ENCODE data around the gene STARD13.
A peak's percentile ranks its signal among the peaks of the same experiment; 100 is the strongest.

Gene STARD13

DNA sequence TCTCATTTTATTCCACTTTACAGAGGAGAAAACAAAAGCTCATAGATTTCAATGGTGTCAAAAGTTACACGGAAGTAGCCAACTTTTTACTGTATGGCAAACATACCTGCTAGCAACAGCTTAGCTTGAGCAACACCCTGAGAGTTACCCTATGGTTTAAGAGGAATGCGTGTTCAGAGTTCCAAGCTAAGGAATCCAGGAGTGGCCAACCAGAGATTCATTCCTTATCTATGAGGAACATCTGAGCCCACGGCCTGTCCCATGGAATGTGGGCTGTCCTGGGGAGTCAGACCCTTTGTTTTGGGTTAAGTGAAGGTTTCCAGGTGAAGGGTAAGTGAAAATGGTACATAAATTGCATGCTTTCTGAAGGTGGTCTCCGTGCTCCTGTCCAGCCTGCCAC, 67.5 kb downstream of the STARD13 start:
- TF ChIP-seq, protein P1, sequence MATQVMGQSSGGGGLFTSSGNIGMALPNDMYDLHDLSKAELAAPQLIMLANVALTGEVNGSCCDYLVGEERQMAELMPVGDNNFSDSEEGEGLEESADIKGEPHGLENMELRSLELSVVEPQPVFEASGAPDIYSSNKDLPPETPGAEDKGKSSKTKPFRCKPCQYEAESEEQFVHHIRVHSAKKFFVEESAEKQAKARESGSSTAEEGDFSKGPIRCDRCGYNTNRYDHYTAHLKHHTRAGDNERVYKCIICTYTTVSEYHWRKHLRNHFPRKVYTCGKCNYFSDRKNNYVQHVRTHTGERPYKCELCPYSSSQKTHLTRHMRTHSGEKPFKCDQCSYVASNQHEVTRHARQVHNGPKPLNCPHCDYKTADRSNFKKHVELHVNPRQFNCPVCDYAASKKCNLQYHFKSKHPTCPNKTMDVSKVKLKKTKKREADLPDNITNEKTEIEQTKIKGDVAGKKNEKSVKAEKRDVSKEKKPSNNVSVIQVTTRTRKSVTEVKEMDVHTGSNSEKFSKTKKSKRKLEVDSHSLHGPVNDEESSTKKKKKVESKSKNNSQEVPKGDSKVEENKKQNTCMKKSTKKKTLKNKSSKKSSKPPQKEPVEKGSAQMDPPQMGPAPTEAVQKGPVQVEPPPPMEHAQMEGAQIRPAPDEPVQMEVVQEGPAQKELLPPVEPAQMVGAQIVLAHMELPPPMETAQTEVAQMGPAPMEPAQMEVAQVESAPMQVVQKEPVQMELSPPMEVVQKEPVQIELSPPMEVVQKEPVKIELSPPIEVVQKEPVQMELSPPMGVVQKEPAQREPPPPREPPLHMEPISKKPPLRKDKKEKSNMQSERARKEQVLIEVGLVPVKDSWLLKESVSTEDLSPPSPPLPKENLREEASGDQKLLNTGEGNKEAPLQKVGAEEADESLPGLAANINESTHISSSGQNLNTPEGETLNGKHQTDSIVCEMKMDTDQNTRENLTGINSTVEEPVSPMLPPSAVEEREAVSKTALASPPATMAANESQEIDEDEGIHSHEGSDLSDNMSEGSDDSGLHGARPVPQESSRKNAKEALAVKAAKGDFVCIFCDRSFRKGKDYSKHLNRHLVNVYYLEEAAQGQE (IDR thresholded peaks at IDR 0.05; ENCODE audit: low read depth): no peak
- TF ChIP-seq TEAD4 (IDR thresholded peaks at IDR 0.05): peak; percentile 65
- peak; percentile 46; the same call in 1 of the 2 replicates for TF ChIP-seq CEBPB (IDR thresholded peaks at IDR 0.05)

DNA sequence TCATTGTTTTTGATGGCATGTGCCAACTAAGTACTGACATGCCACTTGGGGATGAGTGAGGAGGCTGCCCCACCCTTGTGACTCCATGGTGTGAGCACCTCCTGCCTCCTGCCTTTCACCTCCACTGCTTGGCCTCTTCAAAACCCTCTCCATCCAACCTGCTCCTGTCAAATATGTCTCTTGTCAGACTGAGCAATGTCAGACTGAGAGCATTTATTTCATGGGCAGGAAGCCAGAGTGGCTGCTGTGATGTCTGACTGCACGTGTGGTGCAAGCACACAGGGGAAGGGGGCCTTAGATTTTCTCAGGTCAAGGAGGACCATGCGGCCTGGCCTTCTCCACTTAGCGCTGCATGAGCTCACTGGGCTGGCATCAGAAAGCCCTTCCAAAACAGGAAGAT, 68.3 kb downstream of the STARD13 start:
- TF ChIP-seq ZBTB7A (IDR thresholded peaks at IDR 0.05; ENCODE audit: low read depth) (no peak), YY1 (IDR thresholded peaks at IDR 0.05; ENCODE audit: low read depth) (no peak), RAD21 (IDR thresholded peaks at IDR 0.05; ENCODE audit: low read depth) (no peak), EP300 (IDR thresholded peaks at IDR 0.05; ENCODE audit: borderline replicate concordance) (no peak), CEBPB (IDR thresholded peaks at IDR 0.05) (no peak), EGR1 (IDR thresholded peaks at IDR 0.05) (no peak), TAF1 (IDR thresholded peaks at IDR 0.05; ENCODE audit: low read depth) (no peak), TEAD4 (IDR thresholded peaks at IDR 0.05) (no peak), CREB1 (IDR thresholded peaks at IDR 0.05; ENCODE audit: low read depth) (no peak), NFIC (IDR thresholded peaks at IDR 0.05) (no peak), FOXM1 (IDR thresholded peaks at IDR 0.05; ENCODE audit: borderline replicate concordance, low read depth) (no peak), TCF12 (IDR thresholded peaks at IDR 0.05; ENCODE audit: low read depth) (no peak)
- TF ChIP-seq, protein P2, sequence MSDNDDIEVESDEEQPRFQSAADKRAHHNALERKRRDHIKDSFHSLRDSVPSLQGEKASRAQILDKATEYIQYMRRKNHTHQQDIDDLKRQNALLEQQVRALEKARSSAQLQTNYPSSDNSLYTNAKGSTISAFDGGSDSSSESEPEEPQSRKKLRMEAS (IDR thresholded peaks at IDR 0.05): no peak
- TF ChIP-seq, protein P1 (IDR thresholded peaks at IDR 0.05; ENCODE audit: low read depth): no peak
- TF ChIP-seq, protein P3, sequence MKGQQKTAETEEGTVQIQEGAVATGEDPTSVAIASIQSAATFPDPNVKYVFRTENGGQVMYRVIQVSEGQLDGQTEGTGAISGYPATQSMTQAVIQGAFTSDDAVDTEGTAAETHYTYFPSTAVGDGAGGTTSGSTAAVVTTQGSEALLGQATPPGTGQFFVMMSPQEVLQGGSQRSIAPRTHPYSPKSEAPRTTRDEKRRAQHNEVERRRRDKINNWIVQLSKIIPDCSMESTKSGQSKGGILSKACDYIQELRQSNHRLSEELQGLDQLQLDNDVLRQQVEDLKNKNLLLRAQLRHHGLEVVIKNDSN (IDR thresholded peaks at IDR 0.05): no peak

DNA sequence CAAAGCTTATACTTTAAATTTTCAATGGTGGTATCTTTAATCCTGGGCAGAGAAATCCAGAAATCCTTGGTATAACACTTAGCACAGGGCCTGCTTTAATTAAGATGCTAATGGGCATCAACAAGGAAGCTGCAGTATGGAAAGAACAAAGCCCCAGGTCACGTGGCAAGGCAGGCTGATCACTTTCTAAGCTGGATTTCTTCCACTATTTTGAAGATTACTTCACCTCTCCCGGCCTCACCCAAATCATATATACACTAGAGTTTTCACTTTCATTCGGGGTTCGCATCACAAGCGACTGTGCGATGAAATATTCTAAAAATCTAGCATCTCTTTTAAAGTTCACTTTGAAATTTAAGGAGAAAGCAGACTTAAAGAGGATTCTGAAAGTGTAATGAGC, 71.8 kb downstream of the STARD13 start:
- TF ChIP-seq TAF1 (IDR thresholded peaks at IDR 0.05; ENCODE audit: low read depth): no peak
- TF ChIP-seq, protein P3 (IDR thresholded peaks at IDR 0.05): 0 out of 2 replicates have a peak, but pooled peaks have one; percentile 35

DNA sequence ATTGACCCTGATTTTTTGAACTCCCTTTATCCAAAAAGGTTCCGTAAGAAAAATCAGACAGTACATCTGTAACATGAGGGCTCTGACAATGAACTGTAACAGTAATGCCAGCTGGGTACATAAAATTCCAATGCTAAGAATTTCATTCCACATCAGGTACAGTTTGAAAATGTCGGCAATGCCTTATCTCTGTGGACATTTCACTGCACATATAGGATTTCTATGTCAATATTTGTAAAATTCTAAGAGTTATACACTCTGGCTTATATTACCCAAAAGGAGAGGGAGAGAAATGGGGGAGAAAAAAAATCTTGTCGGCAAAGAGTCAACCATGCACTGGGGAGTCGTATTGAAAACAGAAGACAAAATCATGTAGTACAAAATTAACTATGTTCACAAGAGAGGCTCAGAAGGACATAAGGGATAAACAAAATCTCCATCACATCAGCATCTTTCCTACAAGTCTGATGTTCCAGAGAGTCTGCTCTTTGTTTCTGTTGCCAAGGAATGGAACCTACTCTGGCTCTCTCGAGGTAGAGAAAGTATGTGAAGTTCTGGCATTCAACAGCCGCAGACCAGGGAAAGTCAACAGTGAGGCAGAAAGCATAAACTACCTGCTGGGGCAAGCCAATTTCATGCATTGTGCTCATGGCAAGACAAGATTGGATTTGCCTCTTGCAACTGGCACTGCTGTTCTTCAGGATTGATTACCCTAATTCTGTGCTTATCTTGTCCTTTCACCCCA, 72.4 kb downstream of the STARD13 start:
- TF ChIP-seq YY1 (IDR thresholded peaks at IDR 0.05; ENCODE audit: low read depth) (no peak), CEBPB (IDR thresholded peaks at IDR 0.05) (no peak), RAD21 (IDR thresholded peaks at IDR 0.05; ENCODE audit: low read depth) (no peak), CREB1 (IDR thresholded peaks at IDR 0.05; ENCODE audit: low read depth) (no peak), TEAD4 (IDR thresholded peaks at IDR 0.05) (no peak), FOXM1 (IDR thresholded peaks at IDR 0.05; ENCODE audit: borderline replicate concordance, low read depth) (no peak), NFIC (IDR thresholded peaks at IDR 0.05) (no peak), EP300 (IDR thresholded peaks at IDR 0.05; ENCODE audit: borderline replicate concordance) (no peak), ZBTB7A (IDR thresholded peaks at IDR 0.05; ENCODE audit: low read depth) (no peak), EGR1 (IDR thresholded peaks at IDR 0.05) (no peak), TAF1 (IDR thresholded peaks at IDR 0.05; ENCODE audit: low read depth) (no peak), TCF12 (IDR thresholded peaks at IDR 0.05; ENCODE audit: low read depth) (no peak)
- TF ChIP-seq, protein P3 (IDR thresholded peaks at IDR 0.05): no peak
- TF ChIP-seq, protein P1 (IDR thresholded peaks at IDR 0.05; ENCODE audit: low read depth): no peak
- TF ChIP-seq, protein P2 (IDR thresholded peaks at IDR 0.05): no peak

Data from Ishikawa (cell line).